Thyroid gland (tissue), 4 donors: ENCODE results near the gene CRTAC1.

Experiments used
- POLR2A ChIP-seq, 2 donors: fragments of 450-650 bp; IDR thresholded peaks; one replicate each; pipeline ENCODE4 v1.6.1; 2017; ENCODE audit warnings: antibody characterized with exemption in 2 of 2, mild to moderate bottlenecking in 2 of 2, moderate library complexity in 1 of 2
- TF ChIP-seq, protein P1 (sequence below), 6 experiments: fragments of 200-600 bp in 3 of 6; fragments of 450-650 bp in 3 of 6; sonication (generic) in 3 of 6; IDR thresholded peaks; one replicate each; pipeline ENCODE4 v1.5.1; 2016 to 2019; ENCODE audit warnings: antibody characterized with exemption in 6 of 6, mild to moderate bottlenecking in 2 of 6, inconsistent platforms in 1 of 6, moderate library complexity in 1 of 6

DNA sequence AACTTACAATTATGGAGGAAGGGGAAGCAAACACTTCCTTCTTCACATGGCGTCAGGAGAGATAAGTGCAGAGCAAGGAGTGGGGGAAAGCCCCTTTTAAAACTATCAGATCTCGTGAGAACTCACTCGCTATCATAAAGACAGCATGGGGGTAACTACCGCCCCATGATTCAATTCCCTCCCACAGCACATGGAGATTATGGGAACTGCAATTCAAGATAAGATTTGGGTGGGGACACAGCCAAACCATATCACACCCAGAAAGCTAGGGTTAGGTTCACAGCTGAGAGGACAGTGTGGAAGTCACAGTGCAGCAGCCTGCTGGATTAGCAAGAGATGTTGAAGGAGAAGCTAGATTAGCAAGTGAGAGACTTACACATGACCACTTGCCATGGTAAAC is 81.6 kb downstream of the CRTAC1 start:
- TF ChIP-seq, protein P1, sequence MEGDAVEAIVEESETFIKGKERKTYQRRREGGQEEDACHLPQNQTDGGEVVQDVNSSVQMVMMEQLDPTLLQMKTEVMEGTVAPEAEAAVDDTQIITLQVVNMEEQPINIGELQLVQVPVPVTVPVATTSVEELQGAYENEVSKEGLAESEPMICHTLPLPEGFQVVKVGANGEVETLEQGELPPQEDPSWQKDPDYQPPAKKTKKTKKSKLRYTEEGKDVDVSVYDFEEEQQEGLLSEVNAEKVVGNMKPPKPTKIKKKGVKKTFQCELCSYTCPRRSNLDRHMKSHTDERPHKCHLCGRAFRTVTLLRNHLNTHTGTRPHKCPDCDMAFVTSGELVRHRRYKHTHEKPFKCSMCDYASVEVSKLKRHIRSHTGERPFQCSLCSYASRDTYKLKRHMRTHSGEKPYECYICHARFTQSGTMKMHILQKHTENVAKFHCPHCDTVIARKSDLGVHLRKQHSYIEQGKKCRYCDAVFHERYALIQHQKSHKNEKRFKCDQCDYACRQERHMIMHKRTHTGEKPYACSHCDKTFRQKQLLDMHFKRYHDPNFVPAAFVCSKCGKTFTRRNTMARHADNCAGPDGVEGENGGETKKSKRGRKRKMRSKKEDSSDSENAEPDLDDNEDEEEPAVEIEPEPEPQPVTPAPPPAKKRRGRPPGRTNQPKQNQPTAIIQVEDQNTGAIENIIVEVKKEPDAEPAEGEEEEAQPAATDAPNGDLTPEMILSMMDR (IDR thresholded peaks at IDR 0.05), result no peak
- TF ChIP-seq POLR2A (IDR thresholded peaks at IDR 0.05), result no peak
